HEK293T (cell line): ENCODE results near the gene HKDC1.

Experiments used
- ARNT ChIP-seq: fragments of 450-650 bp; IDR thresholded peaks from 2 replicates; pipeline ENCODE4 v1.6.1; 2017; ENCODE audit warnings: mild to moderate bottlenecking
- BHLHE40 ChIP-seq: fragments of 450-650 bp; IDR thresholded peaks from 2 replicates; pipeline ENCODE4 v1.6.1; 2016; ENCODE audit warnings: mild to moderate bottlenecking, moderate library complexity, borderline replicate concordance
- FOXM1 ChIP-seq: fragments of 450-650 bp; IDR thresholded peaks from 2 replicates; pipeline ENCODE4 v1.6.1; 2017; ENCODE audit warnings: mild to moderate bottlenecking, borderline replicate concordance
- NFRKB ChIP-seq: fragments of 450-650 bp; IDR thresholded peaks from 2 replicates; pipeline ENCODE4 v1.6.1; 2016; ENCODE audit warnings: mild to moderate bottlenecking, moderate library complexity
- SP1 ChIP-seq: fragments of 450-650 bp; IDR thresholded peaks from 2 replicates; pipeline ENCODE4 v1.6.1; 2017
- SUZ12 ChIP-seq: fragments of 450-650 bp; IDR thresholded peaks from 2 replicates; pipeline ENCODE4 v1.6.1; 2016; ENCODE audit warnings: mild to moderate bottlenecking
- ZNF384 ChIP-seq: fragments of 450-650 bp; IDR thresholded peaks from 2 replicates; pipeline ENCODE4 v1.6.1; 2016
- TF ChIP-seq, protein P1 (sequence below): fragments of 450-650 bp; IDR thresholded peaks from 2 replicates; pipeline ENCODE4 v1.6.1; 2016

DNA sequence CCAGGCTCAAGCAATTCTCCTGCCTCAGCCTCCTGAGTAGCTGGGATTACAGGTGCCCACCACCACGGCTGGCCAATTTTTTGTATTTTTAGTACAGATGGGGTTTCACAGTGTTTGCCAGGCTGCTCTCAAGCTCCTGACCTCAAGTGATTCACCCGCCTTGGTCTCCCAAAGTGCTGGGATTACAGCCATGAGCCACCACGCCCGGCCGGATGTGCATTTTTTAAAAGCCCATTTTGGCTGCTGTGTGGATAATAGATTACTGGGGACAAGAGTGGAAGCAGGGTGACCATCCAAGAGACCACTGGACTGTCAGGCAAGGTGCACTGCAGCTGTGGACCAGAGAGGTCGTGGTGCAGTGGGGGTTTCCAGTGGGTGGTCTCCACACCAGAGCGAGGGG is 21.4 kb downstream of the HKDC1 start:
- TF ChIP-seq BHLHE40 (no peak), ZNF384 (no peak), SP1 (no peak), FOXM1 (no peak), SUZ12 (no peak), ARNT (no peak), NFRKB (no peak)
- TF ChIP-seq, protein P1, sequence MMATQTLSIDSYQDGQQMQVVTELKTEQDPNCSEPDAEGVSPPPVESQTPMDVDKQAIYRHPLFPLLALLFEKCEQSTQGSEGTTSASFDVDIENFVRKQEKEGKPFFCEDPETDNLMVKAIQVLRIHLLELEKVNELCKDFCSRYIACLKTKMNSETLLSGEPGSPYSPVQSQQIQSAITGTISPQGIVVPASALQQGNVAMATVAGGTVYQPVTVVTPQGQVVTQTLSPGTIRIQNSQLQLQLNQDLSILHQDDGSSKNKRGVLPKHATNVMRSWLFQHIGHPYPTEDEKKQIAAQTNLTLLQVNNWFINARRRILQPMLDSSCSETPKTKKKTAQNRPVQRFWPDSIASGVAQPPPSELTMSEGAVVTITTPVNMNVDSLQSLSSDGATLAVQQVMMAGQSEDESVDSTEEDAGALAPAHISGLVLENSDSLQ: no peak
